Fibroblast of lung (primary cell): Measurements from ENCODE around the gene RABGAP1L. TPM values are rescaled to one million over a fixed set of nuclear protein-coding genes. Genes with fewer than 3 reads are reported as not detected.
"Not testable (repeated sequence)": the region's sequence is repeated elsewhere in the genome, so short reads cannot be mapped to it uniquely, and the experiment has no call there.

Experiments used
- DNase-seq, 2 donors: peaks; one replicate each; pipeline versions ENCODE4 v3.0.0 to v3.0.0-alpha.2; 2010; ENCODE audit warnings: low read depth in 2 of 2
- H2AFZ ChIP-seq: 2 replicates; pipeline ENCODE4 v1.5.1; 2012; ENCODE audit warnings: low read length, control low read depth, inconsistent platforms
- H3K27ac ChIP-seq: 2 replicates; pipeline ENCODE4 v1.5.1; 2011; ENCODE audit warnings: low read length, control low read depth; ENCODE audit not compliant: insufficient read depth
- H3K27me3 ChIP-seq: 2 replicates; pipeline ENCODE4 v1.5.1; 2011; ENCODE audit warnings: mild to moderate bottlenecking, low read length; ENCODE audit not compliant: control insufficient read depth, insufficient read depth
- H3K36me3 ChIP-seq: 2 replicates; pipeline ENCODE4 v1.5.1; 2011; ENCODE audit warnings: low read length; ENCODE audit not compliant: control insufficient read depth, insufficient read depth
- H3K4me1 ChIP-seq: 2 replicates; pipeline ENCODE4 v1.5.1; 2011; ENCODE audit warnings: low read length; ENCODE audit not compliant: control insufficient read depth, insufficient read depth; ENCODE audit errors: extremely low read depth
- H3K4me2 ChIP-seq: 2 replicates; pipeline ENCODE4 v1.5.1; 2011; ENCODE audit warnings: low read length, control low read depth; ENCODE audit not compliant: insufficient read depth; ENCODE audit errors: extremely low read depth
- H3K4me3 ChIP-seq, 4 experiments: fragments of 200-600 bp in 1 of 4; sonication (generic) in 1 of 4; replicated peaks in 1 of 4; 2 replicates each; pipeline ENCODE4 v1.5.1; 2011 to 2016; ENCODE audit warnings: low read length in 4 of 4, low read depth in 3 of 4, mild to moderate bottlenecking in 3 of 4, control low read depth in 2 of 4, inconsistent platforms in 1 of 4, mixed read lengths in 1 of 4; ENCODE audit not compliant: insufficient read depth in 1 of 4; ENCODE audit errors: control extremely low read depth in 1 of 4
- H3K79me2 ChIP-seq: 2 replicates; pipeline ENCODE4 v1.5.1; 2012; ENCODE audit warnings: mild to moderate bottlenecking, low read length, inconsistent platforms; ENCODE audit not compliant: control insufficient read depth, insufficient read depth
- H3K9ac ChIP-seq: 2 replicates; pipeline ENCODE4 v1.5.1; 2011; ENCODE audit warnings: mild to moderate bottlenecking, low read length, control low read depth; ENCODE audit not compliant: insufficient read depth
- H3K9me3 ChIP-seq: 2 replicates; pipeline ENCODE4 v1.5.1; 2012; ENCODE audit warnings: low read depth, low read length; ENCODE audit not compliant: control insufficient read depth, insufficient read depth
- H4K20me1 ChIP-seq: 2 replicates; pipeline ENCODE4 v1.5.1; 2011; ENCODE audit warnings: low read length; ENCODE audit not compliant: control insufficient read depth, insufficient read depth; ENCODE audit errors: extremely low read depth
- CTCF ChIP-seq, 2 donors: IDR thresholded peaks in 1 of 2; conservative IDR thresholded peaks in 1 of 2; 1 replicate in 1 of 2; 2 replicates in 1 of 2; pipeline ENCODE4 v1.5.1; 2011 to 2012; ENCODE audit warnings: low read length in 2 of 2, control low read depth in 1 of 2, inconsistent platforms in 1 of 2, low read depth in 1 of 2, mild to moderate bottlenecking in 1 of 2
- EZH2 ChIP-seq: IDR thresholded peaks from 2 replicates; pipeline ENCODE4 v1.5.1; 2012; ENCODE audit warnings: low read length, control low read depth, mild to moderate bottlenecking; ENCODE audit errors: missing control alignments
- polyA plus RNA-seq, 2 donors: library from polyadenylated mRNA; depleted of rRNA in 1 of 2; stranded (reverse) in 1 of 2; unstranded in 1 of 2; fragments of >200 nt; gene quantifications; 2 replicates each; pipeline ENCODE4 v1.2.1, GENCODE V29; 2011 to 2012; ENCODE audit warnings: missing spikeins in 1 of 2
- total RNA-seq: library from RNA; depleted of rRNA; stranded (reverse); fragments of >200 nt; gene quantifications from 2 replicates; pipeline ENCODE4 v1.2.1, GENCODE V29; 2014

The RABGAP1L gene
- total and polyA plus RNA-seq, 2 donors (not counting 1 experiment from before 2014, with no cell fraction given) = 33.8 to 36.5 TPM

- Histone ChIP-seq H3K4me3 (no peak overlapping the region), H3K4me1 (peaks cover 5% of the 10 kb centered on the region), H2AFZ (no peak overlapping the region), H3K9me3 (no peaks in the 10 kb centered on the region), H3K9ac (no peak overlapping the region), H3K27me3 (no peaks in the 10 kb centered on the region), H3K79me2 (no peaks in the 10 kb centered on the region), H3K27ac (no peak overlapping the region), H4K20me1 (no peaks in the 10 kb centered on the region), H3K4me2 (no peak overlapping the region), H3K36me3 (no peaks in the 10 kb centered on the region)
- TF ChIP-seq EZH2 = no peak
- no peak for TF ChIP-seq CTCF (conservative IDR thresholded peaks at IDR 0.05 in 1 of 2, IDR thresholded peaks at IDR 0.05 in 1 of 2; ENCODE audit: low read depth in 1 of 2, low read length in 2 of 2)
- DNase-seq = peak in 1 of 2 donors; percentile 3
These were observed 653.3 kb downstream of the RABGAP1L start for GRCh38 chr1:174812656-174813055.

- Histone ChIP-seq H3K4me1 (peaks cover 5% of the 10 kb centered on the region), H3K27ac (no peak overlapping the region), H3K79me2 (no peaks in the 10 kb centered on the region), H3K9ac (no peak overlapping the region), H3K27me3 (no peaks in the 10 kb centered on the region), H3K4me3 (no peak overlapping the region), H2AFZ (no peak overlapping the region), H3K4me2 (no peak overlapping the region), H3K9me3 (no peaks in the 10 kb centered on the region), H4K20me1 (no peaks in the 10 kb centered on the region), H3K36me3 (no peaks in the 10 kb centered on the region)
- TF ChIP-seq CTCF (conservative IDR thresholded peaks at IDR 0.05 in 1 of 2, IDR thresholded peaks at IDR 0.05 in 1 of 2; ENCODE audit: low read depth in 1 of 2, low read length in 2 of 2) (no peak), EZH2 (no peak)
- peak; percentile 52 to 79 for DNase-seq
These were observed 655.7 kb downstream of the RABGAP1L start for GRCh38 chr1:174815036-174815435.

- H3K4me3 ChIP-seq = no peak overlapping the region
- peaks cover 5% of the 10 kb centered on the region for H3K4me1 ChIP-seq
- no peak overlapping the region for H3K9ac ChIP-seq
- H3K27ac ChIP-seq = no peak overlapping the region
- no peak overlapping the region for H3K4me2 ChIP-seq
- DNase-seq = no peak
- no peaks in the 10 kb centered on the region for H3K27me3 ChIP-seq
- TF ChIP-seq CTCF (conservative IDR thresholded peaks at IDR 0.05 in 1 of 2, IDR thresholded peaks at IDR 0.05 in 1 of 2; ENCODE audit: low read depth in 1 of 2, low read length in 2 of 2) = no peak
- no peaks in the 10 kb centered on the region for H4K20me1 ChIP-seq
- H3K79me2 ChIP-seq = no peaks in the 10 kb centered on the region
- H3K9me3 ChIP-seq = no peaks in the 10 kb centered on the region
- H2AFZ ChIP-seq = no peak overlapping the region
- H3K36me3 ChIP-seq = no peaks in the 10 kb centered on the region
These were observed 656.2 kb downstream of the RABGAP1L start for GRCh38 chr1:174815474-174815908.

GRCh38 chr1:174816621-174817020 lies 657.3 kb downstream of the RABGAP1L start:
- not testable (repeated sequence) for H3K36me3 ChIP-seq, DNase-seq, H3K4me3 ChIP-seq, H3K9me3 ChIP-seq, H3K79me2 ChIP-seq, H3K27ac ChIP-seq, H3K27me3 ChIP-seq, H3K4me2 ChIP-seq, H2AFZ ChIP-seq, H4K20me1 ChIP-seq, H3K4me1 ChIP-seq, H3K9ac ChIP-seq
